HL-60/S4 treated with phorbol 12-myristate 13-acetate at 8.2 ng/mL for 4 days and 3 days (cell line): ENCODE data around the gene FAM163B.

ENCODE experiments used
- in situ Hi-C: fragments of 300-500 bp; cut with MboI; formaldehyde crosslinking; loops from 2 replicates; pipeline ENCODE4 v1.15.0; 2022; ENCODE audit warnings: low sequenced_read_pairs

Gene FAM163B

GRCh38 chr9:133609311-133610098 is at the start of gene FAM163B:
FAM163B (minus strand) TSS chr9:133609389; CDS start chr9:133580223, 29,166 bp downstream.
- in situ Hi-C loops, result no loop called here

- in situ Hi-C loops, result no loop called here
These were observed 48.0 kb upstream of the FAM163B start for GRCh38 chr9:133657120-133657661.

DNA sequence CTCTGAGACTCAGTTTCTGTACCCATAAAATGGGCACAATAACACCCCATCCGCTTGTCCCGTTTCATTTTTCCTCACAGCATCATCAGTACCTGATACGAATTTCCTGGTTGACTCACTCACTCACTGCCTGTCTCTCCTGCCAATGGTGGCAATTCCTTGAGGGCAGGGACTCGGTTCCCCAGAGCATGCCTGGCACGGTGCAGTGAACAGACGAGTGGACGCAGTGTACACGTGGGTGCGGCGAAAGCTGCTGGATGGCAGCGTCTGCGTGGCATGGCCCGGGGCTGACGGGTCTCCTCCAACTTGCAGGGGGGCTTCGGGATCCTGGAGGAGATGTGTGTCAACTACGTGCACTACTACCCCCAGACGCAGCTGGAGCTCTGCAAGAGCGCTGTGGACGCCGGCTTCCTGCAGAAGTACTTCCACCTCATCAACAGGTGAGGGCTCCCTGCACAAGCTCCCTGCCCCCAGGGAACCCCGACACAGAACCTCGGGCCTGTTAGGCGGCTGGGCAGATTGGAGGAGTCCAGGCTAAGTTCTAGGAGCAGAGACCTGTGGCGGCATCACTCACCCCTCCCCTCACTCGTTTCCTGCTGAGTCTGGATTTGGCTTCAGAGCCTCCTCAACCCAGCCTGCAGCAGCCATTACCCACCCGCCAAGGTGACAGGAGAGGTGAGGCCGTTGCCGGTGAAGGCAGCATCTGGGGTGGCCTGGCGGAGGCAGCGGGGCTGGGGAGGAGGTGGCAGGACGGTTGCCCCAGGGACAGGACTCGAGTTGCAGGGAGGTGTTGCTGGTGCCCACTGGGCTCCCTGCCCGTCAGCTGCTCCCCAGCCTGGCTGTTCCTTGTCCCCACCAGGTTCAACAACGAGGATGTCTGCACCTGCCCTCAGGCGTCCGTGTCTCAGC is 47.3 kb upstream of the FAM163B start:
- in situ Hi-C loops, result no loop called here

- in situ Hi-C loops, result no loop called here
These were observed 46.5 kb upstream of the FAM163B start for GRCh38 chr9:133655701-133656100.

- in situ Hi-C loops, result no loop called here
These were observed 45.8 kb upstream of the FAM163B start for GRCh38 chr9:133654736-133655657.

DNA sequence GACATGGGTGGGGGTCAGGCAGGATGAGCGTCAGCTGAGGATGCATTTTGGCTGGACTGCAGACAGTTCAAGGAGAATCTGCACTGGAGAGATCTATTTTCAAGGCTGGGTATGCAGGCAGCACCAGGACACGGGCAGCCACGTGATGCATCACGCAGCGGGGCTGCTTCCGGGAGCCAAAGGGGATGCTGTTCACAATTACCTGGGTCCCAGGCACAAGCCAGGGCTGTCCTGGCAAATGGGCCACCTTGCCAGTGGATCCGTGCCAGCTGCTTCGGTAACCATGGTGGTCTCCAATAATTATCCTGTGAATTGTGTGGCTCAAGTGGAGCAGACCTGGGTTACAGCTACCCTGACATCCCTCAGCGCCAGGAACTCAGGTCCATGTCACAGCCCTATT is 44.4 kb upstream of the FAM163B start:
- in situ Hi-C loops, result no loop called here

DNA sequence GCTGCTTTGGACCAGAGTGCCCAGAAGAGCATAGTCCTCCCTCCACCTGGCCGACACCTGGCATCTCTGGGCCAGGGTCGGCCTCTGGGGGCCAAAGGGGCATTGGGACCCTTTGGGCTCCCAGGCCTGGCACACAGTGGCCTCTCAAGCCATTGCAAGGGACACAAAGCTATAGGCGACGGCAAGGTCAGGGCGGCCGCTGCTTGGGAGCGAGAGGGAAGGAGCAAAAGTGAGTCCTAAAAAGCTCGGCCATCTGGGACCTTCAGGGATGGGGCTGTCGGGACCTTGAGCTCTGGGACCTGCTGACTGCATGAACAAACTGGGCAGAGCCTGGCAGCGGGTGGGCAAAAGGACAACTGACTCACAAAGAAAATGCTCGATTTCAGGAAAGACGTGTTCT is 40.8 kb upstream of the FAM163B start:
- in situ Hi-C loops, result no loop called here

GRCh38 chr9:133649194-133649593 is 40.0 kb upstream of the FAM163B start:
- in situ Hi-C loops, result no loop called here

- in situ Hi-C loops, result no loop called here
These were observed 38.7 kb upstream of the FAM163B start for GRCh38 chr9:133647765-133648469.

- in situ Hi-C loops, result no loop called here
These were observed 38.0 kb upstream of the FAM163B start for GRCh38 chr9:133647148-133647547.

DNA sequence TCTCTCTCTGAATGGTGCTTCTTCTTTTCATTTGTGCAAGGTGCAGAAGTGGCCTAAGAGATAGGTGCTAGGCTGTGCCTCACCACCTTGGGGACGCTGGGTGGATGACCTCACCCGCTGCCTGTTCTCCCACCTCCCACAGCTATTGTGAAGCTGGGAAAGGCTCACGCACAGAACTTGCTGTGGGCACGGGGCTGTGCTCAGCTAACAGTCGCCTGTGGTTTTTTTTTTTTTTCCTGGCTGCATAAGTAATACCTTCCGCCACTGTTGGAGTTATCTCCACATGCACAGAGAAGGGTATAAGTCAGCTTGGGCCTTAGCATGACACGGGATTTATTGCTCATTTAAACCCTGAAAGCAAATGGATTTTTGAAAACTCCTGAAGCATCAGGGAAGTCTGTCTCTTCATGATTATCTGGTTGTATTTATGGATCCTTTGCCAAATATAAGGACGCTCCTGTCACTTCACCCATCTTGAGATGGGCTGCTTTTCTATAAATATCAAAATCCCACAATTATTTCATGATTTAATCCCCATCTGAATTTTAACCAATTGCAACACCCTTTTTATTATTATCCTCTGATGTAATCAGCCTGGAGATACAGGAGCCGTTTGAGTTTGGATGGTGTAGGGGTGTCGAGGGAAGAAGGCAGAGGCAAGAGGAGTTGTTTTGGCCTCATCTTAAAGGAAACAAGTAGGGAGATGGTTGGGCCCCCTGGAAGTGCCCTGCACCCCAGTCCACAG is 36.0 kb upstream of the FAM163B start:
- in situ Hi-C loops, result no loop called here

DNA sequence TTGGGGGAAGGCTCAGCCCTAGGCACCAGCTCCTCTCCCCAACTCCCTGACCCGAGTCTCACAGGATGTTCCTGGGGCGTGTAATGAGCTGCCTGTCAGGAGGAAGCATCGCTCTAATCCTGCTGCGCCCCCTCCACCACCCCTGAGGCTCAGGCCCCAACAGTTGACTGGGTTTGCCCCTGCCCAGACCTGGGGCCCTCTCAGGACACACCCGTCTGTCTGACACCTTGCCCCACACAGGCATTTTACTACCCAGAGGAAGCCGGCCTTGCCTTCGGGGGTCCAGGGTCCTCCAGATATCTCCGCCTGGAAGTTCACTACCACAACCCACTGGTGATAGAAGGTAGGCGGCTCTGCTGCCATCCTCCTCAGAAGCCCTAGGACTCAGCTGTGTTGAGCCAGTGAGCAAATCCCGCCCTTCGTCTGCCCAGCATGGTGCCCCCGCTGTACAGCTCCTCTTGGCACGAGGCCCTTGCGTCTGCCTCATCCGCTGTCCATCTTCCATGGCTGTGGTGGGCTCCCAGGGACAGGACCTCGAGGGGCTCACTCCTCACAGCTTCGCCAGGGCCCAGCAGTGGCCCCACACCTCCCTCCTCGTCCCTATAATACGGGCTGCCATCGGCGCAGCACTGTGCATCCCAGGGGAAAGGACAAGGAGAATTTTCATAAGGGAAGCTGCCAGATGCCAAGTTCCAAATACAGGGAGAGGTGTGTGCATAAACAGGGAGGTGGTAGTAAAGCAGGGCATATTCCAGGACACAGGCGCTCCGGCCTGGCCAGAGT is 35.0 kb upstream of the FAM163B start:
- in situ Hi-C loops, result no loop called here

GRCh38 chr9:133643362-133643755 is 34.2 kb upstream of the FAM163B start:
- in situ Hi-C loops, result no loop called here

DNA sequence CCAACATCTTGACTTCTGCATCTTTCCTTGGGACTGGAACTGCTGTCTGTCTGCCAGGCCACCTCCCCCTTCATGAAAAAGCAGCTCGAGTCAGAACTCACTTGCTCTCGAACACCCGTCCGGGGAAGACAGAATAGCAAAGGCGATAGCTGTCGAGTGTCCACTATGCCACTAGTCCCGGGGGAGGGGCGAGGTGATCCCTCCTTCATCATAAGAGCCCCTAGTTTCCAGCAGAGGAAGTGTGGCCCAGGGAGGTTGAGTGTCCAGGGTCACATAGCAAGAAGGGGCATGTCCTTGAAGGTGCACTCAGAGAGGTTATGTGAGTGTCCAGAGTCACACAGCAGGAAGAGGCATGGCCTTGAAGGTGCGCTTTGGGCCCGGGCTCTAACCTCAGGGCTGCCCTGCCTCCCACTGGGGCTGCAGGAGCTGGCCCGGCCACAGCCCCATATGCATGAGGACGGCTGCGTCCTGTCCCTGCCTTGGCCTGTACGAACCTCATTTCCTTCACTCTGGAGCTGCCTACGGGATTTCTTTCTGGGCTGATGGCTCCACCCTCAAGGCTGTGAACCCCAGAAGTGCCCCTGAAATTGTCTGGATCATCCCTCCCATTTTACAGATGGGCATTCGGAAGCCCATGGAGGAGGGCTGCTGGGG is 33.6 kb upstream of the FAM163B start:
- in situ Hi-C loops, result no loop called here

- in situ Hi-C loops, result no loop called here
These were observed 32.8 kb upstream of the FAM163B start for GRCh38 chr9:133641861-133642595.

DNA sequence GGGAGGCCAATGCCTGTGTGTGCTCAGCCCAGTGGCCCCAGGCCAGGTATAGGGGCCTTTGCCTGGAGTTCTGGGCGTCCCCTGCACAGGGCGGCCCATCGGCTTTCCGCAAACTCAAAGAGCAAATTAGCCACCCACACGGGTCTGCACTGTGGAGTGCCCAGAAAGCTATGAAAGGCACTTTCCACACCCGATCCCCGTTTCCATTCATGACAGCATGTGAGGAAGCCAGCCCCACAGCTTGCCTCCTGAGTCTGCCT is 32.1 kb upstream of the FAM163B start:
- in situ Hi-C loops, result no loop called here

- in situ Hi-C loops, result no loop called here
These were observed 31.6 kb upstream of the FAM163B start for GRCh38 chr9:133640580-133641395.
